Medulla oblongata (tissue), 1 donor: ENCODE data around the gene HS3ST5.
"Not testable (repeated sequence)": the region's sequence is repeated elsewhere in the genome, so short reads cannot be mapped to it uniquely, and the experiment has no call there.

ENCODE experiments used
- DNase-seq: peaks from one replicate; pipeline ENCODE4 v3.0.0-alpha.2; 2015; ENCODE audit errors: extremely low spot score

The HS3ST5 gene

DNA sequence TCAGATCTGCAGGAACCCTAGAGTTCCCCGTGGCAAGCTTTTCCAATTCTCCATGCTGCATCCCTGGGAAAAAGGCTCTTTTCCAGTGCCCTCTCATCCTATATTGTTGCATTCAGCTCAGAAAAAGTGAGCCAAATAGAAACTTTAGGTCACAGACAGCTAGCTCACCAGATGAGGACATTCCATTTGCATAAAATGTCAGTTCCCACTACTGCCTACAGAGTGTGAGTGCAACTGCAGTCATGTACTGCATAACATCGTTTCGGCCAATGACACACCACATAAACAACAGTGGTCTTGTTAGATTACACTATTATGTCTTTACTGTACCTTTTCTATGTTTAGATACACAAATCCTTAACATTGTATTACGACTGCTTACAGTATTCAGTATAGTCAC lies 8.6 kb downstream of the HS3ST5 start:
- no peak for DNase-seq

GRCh38 chr6:114327074-114327473 lies 15.7 kb downstream of the HS3ST5 start:
- no peak for DNase-seq

DNA sequence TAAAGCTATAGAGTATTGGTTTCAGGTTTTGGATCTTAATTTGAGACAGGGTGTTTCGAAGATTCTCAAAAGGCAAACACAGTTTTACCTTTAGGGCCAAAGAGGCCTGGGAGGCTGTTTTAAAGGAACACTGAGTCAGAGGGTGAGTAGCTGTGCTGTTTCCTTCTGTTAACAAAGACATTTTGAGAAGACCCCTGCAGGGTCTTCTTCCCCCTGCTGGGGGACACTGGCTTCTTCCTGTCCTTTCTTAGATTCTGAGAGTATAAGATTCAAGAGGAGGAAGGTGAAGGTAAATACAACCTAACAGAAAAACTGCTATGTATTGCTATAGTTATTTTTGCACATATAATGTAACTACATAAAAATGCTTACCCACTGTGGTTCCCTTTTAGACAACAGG lies 19.0 kb downstream of the HS3ST5 start:
- DNase-seq: no peak

GRCh38 chr6:114319749-114320148 lies 23.1 kb downstream of the HS3ST5 start:
- DNase-seq: no peak

- DNase-seq: no peak
Measured at GRCh38 chr6:114315831-114316595, 26.8 kb downstream of the HS3ST5 start.

DNA sequence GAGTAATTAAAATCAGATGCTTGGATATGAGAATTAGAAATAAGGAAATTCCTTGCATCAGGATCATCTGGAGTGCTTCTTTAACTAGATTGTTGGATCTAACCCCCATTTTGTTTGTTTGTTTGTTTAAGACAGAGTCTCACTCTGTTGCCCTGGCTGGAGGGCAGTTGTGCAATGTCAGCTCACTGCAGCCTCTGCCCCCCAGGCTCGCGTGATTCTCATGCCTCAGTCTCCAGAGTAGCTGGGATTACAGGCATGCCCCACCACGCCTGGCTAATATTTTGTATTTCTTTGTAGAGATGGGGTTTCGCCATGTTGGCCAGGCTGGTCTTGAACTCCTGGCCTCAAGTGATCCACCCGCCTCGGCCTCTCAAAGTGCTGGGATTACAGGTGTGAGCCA lies 29.0 kb downstream of the HS3ST5 start:
- DNase-seq: not testable (repeated sequence)

GRCh38 chr6:114312931-114313330 lies 29.9 kb downstream of the HS3ST5 start:
- DNase-seq: no peak

GRCh38 chr6:114310053-114310452 lies 32.8 kb downstream of the HS3ST5 start:
- no peak for DNase-seq

DNA sequence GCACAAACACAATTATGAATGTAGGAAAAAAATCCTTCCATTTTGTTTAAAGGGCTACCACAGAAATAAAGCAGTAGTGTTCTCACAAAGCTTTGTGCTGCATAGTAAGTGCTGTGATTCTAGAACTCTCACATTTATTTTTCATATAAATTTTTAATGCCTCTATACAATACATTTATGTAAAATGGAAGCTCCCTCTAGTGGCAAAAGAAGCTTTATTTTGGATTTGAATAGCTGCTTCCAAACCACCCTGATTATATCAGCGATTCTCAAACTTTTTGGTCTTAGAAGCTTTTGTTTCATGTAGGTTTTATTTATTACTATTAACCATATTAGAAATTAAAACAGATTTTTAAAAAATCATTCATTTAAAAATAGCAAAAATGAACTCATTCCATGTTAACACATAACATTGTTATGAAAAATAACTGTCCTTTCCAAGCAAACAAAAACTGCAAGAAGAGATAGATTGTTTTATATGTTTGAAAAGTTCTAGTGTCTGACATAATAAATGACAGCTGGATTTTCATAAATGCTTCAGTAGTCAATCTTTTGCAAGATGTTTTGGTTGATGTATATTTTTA lies 38.4 kb downstream of the HS3ST5 start:
- DNase-seq: no peak

GRCh38 chr6:114301596-114302219 lies 41.1 kb downstream of the HS3ST5 start:
- DNase-seq: no peak

DNA sequence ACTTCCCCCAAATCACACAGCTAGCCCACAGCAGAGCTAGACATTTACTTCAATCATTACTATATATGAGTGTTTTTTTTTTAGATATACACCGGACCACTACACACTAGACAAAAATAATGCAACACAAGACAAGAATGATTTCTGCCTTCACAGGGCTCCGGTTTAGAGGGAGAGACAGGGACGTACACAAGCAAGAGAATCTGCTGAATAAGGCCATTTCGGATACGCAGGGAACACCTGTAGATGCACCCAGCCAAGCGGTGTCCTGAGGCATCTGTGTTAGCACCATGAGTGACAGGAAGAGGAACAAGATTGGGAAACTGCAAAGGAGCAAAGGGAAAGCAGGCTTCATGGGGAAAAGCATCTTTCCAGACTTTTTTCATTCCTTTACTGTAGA lies 45.7 kb downstream of the HS3ST5 start:
- no peak for DNase-seq

- no peak for DNase-seq
Measured at GRCh38 chr6:114292431-114292830, 50.4 kb downstream of the HS3ST5 start.

DNA sequence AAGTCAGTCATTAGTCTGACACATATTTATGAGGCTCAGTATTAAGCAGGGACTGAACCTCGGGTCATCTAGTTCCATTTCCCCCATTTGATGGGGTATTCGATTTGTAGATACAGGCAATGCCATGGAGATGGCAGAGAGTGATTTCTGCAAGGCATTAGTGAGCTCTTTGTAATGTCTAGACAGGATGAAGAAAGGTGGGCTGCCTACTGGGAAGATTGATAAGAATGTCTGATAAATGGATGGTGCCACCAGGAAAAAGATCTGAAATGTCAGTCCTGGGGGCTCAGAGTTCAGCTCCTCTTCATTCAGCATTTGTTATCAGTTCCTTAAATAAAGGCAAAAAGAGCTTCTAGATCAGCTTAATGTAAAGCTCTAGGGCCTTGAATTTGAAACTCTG lies 51.4 kb downstream of the HS3ST5 start:
- peak; percentile 14 for DNase-seq

GRCh38 chr6:114290864-114291263 lies 52.0 kb downstream of the HS3ST5 start:
- no peak for DNase-seq

- DNase-seq: peak; percentile 66
Measured at GRCh38 chr6:114288701-114289495, 53.9 kb downstream of the HS3ST5 start.

- peak; percentile 59 for DNase-seq
Measured at GRCh38 chr6:114287461-114287860, 55.4 kb downstream of the HS3ST5 start.

GRCh38 chr6:114286211-114286610 lies 56.6 kb downstream of the HS3ST5 start:
- no peak for DNase-seq

GRCh38 chr6:114284281-114284680 lies 58.5 kb downstream of the HS3ST5 start:
- DNase-seq: no peak

DNA sequence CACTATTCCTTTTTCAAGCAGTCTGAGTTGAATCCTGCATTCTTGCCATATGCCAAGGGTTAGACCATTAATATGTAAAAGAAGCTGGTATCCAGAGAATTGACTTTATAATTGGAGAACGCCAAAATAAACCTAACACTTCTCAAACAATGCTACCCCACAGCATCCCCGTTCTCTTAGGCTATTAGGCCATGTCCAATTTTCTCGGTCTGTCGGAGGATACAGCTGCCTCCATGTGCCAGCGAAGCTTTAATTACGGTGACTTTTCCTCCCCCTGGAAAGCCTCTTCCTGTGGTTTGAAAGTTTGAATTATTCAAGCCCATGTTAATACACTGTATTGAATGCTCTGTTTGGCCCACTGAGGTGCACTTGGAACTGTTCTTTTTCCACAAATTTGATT lies 60.5 kb downstream of the HS3ST5 start:
- peak; percentile 30 for DNase-seq

- peak; percentile 14 for DNase-seq
Measured at GRCh38 chr6:114281496-114281895, 61.3 kb downstream of the HS3ST5 start.

GRCh38 chr6:114280239-114280982 lies 62.4 kb downstream of the HS3ST5 start:
- no peak for DNase-seq

DNA sequence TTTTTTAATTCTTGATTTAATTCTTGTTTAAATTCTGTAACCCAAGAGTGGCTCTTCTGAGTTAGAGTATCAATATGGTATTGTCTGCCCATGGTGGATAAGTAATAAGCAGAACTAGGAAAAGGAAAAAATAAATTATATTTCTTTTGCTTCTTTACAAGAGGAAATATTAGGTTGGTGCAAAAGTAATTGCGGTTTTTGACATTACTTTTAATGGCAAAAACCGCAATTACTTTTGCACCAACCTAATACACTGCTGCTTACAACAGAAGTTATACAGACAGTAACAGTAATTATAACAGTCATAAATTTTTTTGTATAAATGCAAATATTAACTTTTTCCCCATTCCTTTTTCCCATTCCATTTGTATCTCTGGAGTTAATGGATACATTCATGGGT lies 65.6 kb downstream of the HS3ST5 start:
- DNase-seq: no peak
